Activated naive CD8-positive, alpha-beta T cell treated with anti-CD3 and anti-CD28 coated beads, Interleukin-2, amount 10 ng/mL, durations not matched to agents 7 days and 5 days (primary cell): Measurements from ENCODE around the gene CARD9. TPM values are rescaled to one million over a fixed set of nuclear protein-coding genes. Genes with fewer than 3 reads are reported as not detected.
"Not testable (repeated sequence)": the region's sequence is repeated elsewhere in the genome, so short reads cannot be mapped to it uniquely, and the experiment has no call there.

Experiments
- ATAC-seq: fragments of 150-1000 bp; cut with Tn5 transposase; one replicate; pipeline ENCODE4 v1.10.0; 2021; ENCODE audit warnings: low read depth, moderate library complexity
- POLR2A ChIA-PET: fragments of 350-600 bp; sonication (Branson Sonifier 250); formaldehyde crosslinking; loops from one replicate; lab custom pipeline; 2021; ENCODE audit warnings: antibody characterized with exemption; lab: Charles Lee
- DNase-seq: peaks from one replicate; pipeline ENCODE4 v3.0.0; 2021
- H3K27ac Mint-ChIP-seq: one replicate; pipeline ENCODE4 v1.8.0; 2022; ENCODE audit warnings: mild to moderate bottlenecking, mixed read lengths
- H3K27me3 Mint-ChIP-seq: one replicate; pipeline ENCODE4 v1.8.0; 2022; ENCODE audit warnings: mild to moderate bottlenecking, moderate library complexity, mixed read lengths
- H3K36me3 Mint-ChIP-seq: one replicate; pipeline ENCODE4 v1.8.0; 2021; ENCODE audit warnings: mild to moderate bottlenecking, mixed read lengths
- H3K4me1 Mint-ChIP-seq: one replicate; pipeline ENCODE4 v1.8.0; 2021; ENCODE audit warnings: mixed read lengths
- H3K4me3 Mint-ChIP-seq: one replicate; pipeline ENCODE4 v1.8.0; 2022; ENCODE audit warnings: mild to moderate bottlenecking, moderate library complexity, mixed read lengths
- H3K9me3 Mint-ChIP-seq: one replicate; pipeline ENCODE4 v1.8.0; 2021; ENCODE audit warnings: mixed read lengths
- total RNA-seq, 2 experiments: library from RNA; stranded (reverse); gene quantifications; one replicate each; pipeline ENCODE4 v1.2.3, GENCODE V29; 2021

The CARD9 gene
- total RNA-seq, 2 experiments from 2014 or later: 0.45 to 0.61 TPM

DNA sequence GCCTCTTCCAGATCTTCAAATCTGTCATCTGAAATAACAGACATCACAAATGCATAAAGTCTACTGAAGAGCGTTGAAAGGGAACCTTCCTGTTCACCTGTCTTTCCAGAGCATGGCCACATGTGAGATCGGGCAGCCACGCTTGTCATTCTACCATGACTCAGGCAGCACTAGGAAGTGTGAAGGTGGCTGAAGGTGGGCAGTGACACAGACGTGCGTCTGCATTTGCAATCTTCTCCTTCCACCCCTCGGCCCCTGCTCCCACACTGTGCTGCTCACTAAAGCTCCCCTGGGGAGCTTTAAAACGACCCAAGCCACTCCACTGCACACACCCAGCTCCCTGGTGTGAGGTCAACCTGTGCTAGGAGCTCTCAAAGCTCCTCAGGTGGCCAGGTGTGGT lies 34.4 kb upstream of the CARD9 start:
- H3K27ac Mint-ChIP-seq: no peak overlapping the region
- H3K4me1 Mint-ChIP-seq: peaks cover 50% of the 10 kb centered on the region
- no peaks in the 10 kb centered on the region for H3K9me3 Mint-ChIP-seq
- POLR2A ChIA-PET: interaction anchor here (0.7 kb wide), 1 partner anchor 42 kb away, joined by 7 read pairs; no protein-coding TSS in a partner anchor
- no peaks in the 10 kb centered on the region for H3K27me3 Mint-ChIP-seq
- peaks cover 24% of the 10 kb centered on the region for H3K36me3 Mint-ChIP-seq
- no peak overlapping the region for H3K4me3 Mint-ChIP-seq
- DNase-seq: no peak
- no peak for ATAC-seq

DNA sequence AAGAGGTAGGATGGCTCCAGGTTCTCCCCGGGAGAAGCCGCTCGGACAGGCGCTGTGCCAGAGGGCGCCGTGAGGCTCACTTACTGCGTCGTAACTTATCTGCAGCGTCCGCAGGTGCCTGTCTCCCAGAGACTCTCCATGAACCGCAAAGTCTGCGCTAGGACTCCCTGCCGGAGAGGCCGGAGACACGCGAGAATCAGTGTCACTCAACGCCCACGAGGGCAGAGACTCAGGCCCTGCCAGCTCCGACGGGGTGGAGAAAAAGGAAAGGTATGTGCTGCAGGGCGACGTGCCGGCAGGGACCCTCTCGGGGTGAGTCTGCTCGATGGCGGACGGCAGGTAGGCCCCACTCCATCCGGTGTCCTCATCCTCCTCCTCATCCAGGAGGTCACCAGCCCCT lies 33.6 kb upstream of the CARD9 start:
- H3K9me3 Mint-ChIP-seq, H3K27me3 Mint-ChIP-seq, H3K4me3 Mint-ChIP-seq, H3K27ac Mint-ChIP-seq, DNase-seq, ATAC-seq, POLR2A ChIA-PET: not testable (repeated sequence)
- peaks cover 31% of the 10 kb centered on the region for H3K36me3 Mint-ChIP-seq
- peaks cover 53% of the 10 kb centered on the region for H3K4me1 Mint-ChIP-seq

DNA sequence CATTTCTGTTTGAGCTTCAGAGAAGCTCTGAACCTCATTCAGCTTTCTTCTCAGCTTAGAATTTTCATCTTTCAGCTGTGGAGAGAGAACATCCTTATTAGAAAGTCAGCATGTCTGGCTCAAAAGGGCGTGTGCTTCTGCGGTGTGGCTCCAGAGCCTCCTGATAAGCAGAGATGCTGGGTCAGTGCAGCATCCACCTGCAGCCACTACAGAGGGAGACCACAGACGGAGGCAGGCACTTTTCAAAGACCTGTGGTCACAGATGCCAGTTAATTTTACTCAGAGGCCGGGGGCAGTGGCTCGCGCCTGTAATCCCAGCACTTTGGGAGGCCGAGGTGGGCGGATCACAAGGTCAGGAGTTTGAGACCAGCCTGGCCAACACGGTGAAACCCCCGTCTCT lies 32.4 kb upstream of the CARD9 start:
- POLR2A ChIA-PET: interaction anchor here (1.2 kb wide), 1 partner anchor 134 kb away, joined by 3 read pairs; no protein-coding TSS in a partner anchor
- not testable (repeated sequence) for H3K27me3 Mint-ChIP-seq, H3K9me3 Mint-ChIP-seq, DNase-seq, H3K27ac Mint-ChIP-seq, ATAC-seq, H3K4me3 Mint-ChIP-seq
- peaks cover 44% of the 10 kb centered on the region for H3K4me1 Mint-ChIP-seq
- peaks cover 36% of the 10 kb centered on the region for H3K36me3 Mint-ChIP-seq

DNA sequence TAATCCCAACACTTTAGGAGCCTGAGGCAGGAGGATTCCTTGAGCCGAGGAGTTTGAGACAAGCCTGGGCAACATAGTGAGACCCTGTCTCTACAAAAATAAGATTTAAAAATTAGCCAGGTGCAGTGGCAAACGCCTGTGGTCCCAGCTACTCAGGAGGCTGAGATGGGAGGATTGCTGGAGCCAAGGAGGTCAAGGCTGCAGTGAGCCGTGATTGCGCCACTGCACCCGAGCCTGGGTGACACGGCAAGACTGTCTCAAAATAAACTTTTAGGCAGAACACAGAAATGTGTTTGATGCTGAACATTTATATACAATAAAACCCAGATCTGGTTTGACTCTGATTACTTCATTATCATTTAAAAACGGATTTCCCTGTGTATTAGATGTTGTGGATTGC lies 32.0 kb upstream of the CARD9 start:
- Mint-ChIP-seq H3K4me1 (peaks cover 47% of the 10 kb centered on the region), H3K27ac (no peak overlapping the region), H3K36me3 (peaks cover 36% of the 10 kb centered on the region), H3K27me3 (no peaks in the 10 kb centered on the region), H3K9me3 (no peaks in the 10 kb centered on the region), H3K4me3 (no peak overlapping the region)
- ATAC-seq (no peak), DNase-seq (no peak)
- POLR2A ChIA-PET: interaction anchor here (1.2 kb wide), 1 partner anchor 134 kb away, joined by 3 read pairs; no protein-coding TSS in a partner anchor

DNA sequence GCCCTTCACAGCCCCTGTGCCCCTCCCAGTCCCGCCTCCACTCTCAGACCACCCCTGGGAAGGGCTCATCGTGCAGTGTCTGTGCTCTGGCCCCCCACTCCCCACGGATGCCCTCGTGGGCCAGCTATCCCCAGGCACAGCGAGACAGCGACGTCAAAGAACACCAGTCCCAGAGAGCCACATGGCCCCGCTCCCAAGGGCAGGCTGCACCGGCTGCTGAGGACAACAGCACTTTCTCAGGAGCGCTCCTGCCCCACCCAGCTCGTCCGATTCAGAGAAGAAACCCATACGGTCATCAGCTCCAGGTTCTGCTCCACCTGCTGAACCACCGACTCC lies 31.3 kb upstream of the CARD9 start:
- H3K27ac Mint-ChIP-seq: peak overlapping the region; percentile 74
- H3K4me1 Mint-ChIP-seq: peaks cover 45% of the 10 kb centered on the region
- H3K9me3 Mint-ChIP-seq: no peaks in the 10 kb centered on the region
- H3K27me3 Mint-ChIP-seq: no peaks in the 10 kb centered on the region
- H3K4me3 Mint-ChIP-seq: peak overlapping the region; percentile 69
- POLR2A ChIA-PET: interaction anchor here (0.5 to 2.6 kb wide), 5 partner anchors 34 to 246 kb away, joined by 3 to 15 read pairs (median 5); partner anchors contain the start of gene DNLZ
- peaks cover 36% of the 10 kb centered on the region for H3K36me3 Mint-ChIP-seq
- ATAC-seq: no peak
- no peak for DNase-seq

DNA sequence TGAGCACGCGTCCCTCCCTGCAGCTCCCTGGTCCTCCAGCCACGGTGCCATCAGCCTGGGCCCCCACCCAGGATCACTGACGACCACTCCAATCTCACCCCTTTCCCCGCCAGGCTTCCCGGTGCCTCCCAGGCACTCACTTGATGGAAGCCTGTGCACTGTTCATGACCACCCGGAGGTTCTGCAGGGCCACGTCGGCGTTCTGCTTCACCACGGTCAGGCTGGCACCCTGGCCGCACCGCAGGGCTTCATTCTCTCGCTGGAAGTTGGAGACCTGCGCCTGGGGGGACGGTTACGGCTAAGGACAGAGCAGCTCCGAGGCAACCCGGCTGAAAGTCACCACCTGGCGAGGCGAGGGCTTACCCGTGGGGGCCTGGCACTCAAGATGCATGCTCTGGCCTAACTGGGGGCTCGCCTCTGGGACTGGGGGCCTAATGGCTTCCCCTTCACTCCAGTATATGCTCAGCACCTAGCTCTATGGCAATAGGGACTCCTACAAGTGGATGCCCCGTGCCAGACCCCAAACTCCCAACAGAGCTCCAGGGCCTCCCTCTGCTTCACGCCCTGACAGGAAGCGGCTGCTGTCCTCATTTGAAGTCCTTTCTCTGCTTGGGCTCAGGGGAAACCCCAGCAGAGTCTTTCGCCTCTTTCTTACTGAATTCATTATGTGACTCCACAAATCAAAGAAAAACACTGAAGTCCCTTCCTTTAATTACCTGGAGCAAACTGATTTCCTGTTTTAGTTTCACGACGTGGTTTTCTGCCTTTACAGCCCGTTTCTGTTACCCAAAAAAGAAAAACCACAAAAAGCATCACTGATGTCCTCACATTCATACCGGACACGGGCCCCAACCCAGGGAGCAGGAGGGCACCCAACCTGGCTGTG lies 30.7 kb upstream of the CARD9 start:
- Mint-ChIP-seq H3K4me1 (peaks cover 41% of the 10 kb centered on the region), H3K27ac (peak overlapping the region; percentile 74), H3K4me3 (peak overlapping the region; percentile 69), H3K9me3 (no peaks in the 10 kb centered on the region), H3K27me3 (no peaks in the 10 kb centered on the region), H3K36me3 (peaks cover 34% of the 10 kb centered on the region)
- peak; percentile 57 for DNase-seq
- POLR2A ChIA-PET: interaction anchor here (0.5 to 2.6 kb wide), 6 partner anchors 34 to 295 kb away, joined by 3 to 15 read pairs (median 4); partner anchors contain the start of gene DNLZ
- ATAC-seq: peak; percentile 16

DNA sequence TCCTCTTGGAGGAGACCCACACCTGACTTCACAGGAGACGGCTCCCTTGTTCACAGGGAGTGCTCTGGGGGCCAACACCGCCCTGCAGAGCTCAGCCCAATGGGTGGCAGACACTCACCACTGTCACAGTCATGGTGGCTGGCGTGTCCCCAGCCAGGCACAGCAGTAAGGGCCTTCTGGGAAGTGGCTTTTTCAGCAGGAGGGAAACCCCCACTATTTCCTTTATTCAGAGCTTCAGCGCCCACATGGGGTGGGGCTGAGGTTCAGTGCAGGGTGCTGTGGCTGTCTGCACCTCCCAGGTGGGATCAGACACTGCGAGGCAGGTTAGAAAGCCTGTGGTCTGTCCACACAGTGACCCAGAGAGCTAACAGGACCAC lies 30.1 kb upstream of the CARD9 start:
- Mint-ChIP-seq H3K36me3 (peaks cover 30% of the 10 kb centered on the region), H3K9me3 (no peaks in the 10 kb centered on the region), H3K27ac (peak overlapping the region; percentile 74), H3K4me3 (peak overlapping the region; percentile 69), H3K27me3 (no peaks in the 10 kb centered on the region), H3K4me1 (peaks cover 42% of the 10 kb centered on the region)
- ATAC-seq (peak; percentile 84), DNase-seq (peak; percentile 79)
- POLR2A ChIA-PET: interaction anchor here (1.0 to 2.6 kb wide), 4 partner anchors 35 to 294 kb away, joined by 3 to 15 read pairs (median 6); partner anchors contain the start of gene DNLZ

DNA sequence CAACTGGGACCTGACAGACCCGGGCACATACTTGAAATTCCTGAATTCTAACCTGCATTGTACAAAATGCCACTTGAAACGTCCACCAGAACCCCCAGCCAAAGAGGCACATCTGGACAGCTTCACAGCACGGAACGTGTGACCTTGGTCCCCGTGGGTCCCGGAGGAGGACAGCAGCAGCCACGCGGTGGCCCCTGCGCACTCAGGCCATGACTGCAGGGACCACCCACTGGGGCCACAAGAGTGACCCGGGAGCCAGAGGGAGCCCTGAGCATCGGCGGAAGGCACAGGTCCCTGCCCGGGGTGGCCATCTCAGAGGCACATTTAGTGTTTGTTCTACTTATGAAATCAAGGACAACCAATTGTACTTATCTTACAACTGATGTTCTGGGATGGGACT lies 28.6 kb upstream of the CARD9 start:
- no peak for DNase-seq
- Mint-ChIP-seq H3K9me3 (no peaks in the 10 kb centered on the region), H3K27me3 (no peaks in the 10 kb centered on the region), H3K4me1 (peaks cover 47% of the 10 kb centered on the region), H3K4me3 (peak overlapping the region; percentile 39), H3K27ac (peak overlapping the region; percentile 48), H3K36me3 (peaks cover 25% of the 10 kb centered on the region)
- POLR2A ChIA-PET: interaction anchor here (2.6 kb wide), 1 partner anchor 39 kb away, joined by 15 read pairs; the partner anchor contains the start of gene DNLZ
- ATAC-seq: no peak

DNA sequence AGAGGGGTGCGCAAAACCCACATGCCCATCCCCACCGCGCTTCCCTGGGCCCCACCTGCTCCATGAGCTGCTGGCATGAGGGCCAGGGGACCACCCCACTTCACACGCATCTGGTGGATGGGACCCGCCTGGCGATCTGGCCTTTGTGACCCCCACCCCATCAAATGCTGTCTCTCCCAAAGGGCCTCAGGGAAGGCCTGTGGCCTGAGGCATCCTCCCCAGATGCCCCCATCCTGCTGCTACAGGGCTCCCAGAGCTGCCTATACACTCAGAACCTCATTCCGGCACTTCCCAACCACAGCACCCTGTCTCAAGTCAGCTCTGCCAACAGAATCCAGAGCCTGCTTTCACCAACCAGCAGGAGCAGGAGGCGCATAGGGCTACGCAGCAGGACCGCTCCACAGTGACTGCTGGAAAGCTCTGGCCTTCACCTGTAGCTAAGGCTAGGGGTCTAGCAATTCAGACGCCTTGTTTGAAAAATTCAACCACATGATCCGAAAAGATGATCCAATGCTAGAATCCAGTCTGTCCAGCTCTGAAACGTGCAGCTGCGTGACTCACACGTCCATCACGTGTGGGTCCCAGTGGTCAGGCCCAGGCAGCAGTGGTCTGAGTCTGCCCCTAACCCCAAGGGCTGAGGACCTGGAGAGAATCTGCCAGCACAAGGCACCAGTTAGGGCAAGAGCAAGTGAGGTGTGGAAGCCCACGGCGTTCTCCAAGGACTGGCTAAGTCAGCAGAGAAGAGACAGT lies 27.9 kb upstream of the CARD9 start:
- peak overlapping the region; percentile 38 for H3K27ac Mint-ChIP-seq
- ATAC-seq (no peak), DNase-seq (no peak)
- peaks cover 47% of the 10 kb centered on the region for H3K4me1 Mint-ChIP-seq
- H3K36me3 Mint-ChIP-seq: peaks cover 23% of the 10 kb centered on the region
- POLR2A ChIA-PET: interaction anchor here (0.8 to 1.1 kb wide), 2 partner anchors 8 to 37 kb away, joined by 3 to 5 read pairs; partner anchors contain the start of gene DNLZ
- no peak overlapping the region for H3K4me3 Mint-ChIP-seq
- H3K9me3 Mint-ChIP-seq: no peaks in the 10 kb centered on the region
- no peaks in the 10 kb centered on the region for H3K27me3 Mint-ChIP-seq

DNA sequence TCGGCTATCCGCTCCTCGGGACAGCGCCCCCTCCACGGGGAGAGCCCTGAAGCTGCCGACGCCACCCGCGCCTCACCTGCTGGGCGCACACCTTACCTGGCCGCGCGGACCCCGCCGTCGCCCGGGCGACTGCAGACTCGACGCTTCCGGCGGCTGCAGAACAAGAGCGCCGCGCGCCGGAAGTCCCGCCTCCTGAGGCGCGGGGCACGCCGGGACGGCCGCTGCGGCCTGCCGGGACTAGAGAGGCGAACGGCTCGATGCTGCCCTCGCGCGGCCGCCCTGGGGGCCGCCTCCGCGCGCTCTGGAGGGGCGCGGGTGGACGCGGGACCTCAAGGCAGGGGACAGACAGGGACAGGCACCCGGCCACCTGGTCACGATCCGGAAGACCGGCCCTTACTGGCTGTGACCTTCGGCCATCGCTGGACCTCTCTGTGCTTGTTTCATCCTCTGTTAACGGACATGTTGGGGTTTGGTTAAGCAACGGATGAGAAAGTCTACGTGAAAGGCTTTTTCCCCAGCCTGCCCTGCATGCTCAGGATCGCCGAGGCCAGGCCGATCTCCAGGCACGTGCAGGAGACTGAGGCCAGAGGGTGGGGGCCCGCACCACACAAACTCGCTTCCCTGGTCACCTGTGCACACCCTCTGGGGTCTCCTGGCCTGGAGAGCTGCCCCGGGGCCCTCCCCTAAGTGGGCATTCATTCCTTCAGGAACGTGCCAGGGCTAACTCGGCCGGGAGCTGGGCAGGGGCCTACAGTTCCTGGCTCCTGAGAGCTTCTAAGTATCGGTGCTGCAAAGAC lies 26.8 kb upstream of the CARD9 start, which contains the start of gene SNAPC4:
Gene SNAPC4 (minus strand): TSS at position 133 of the 797 bp plus-strand sequence. CDS start 1,742 bp downstream, outside the sequence.
- peak within 1 kb of the TSS; percentile 68 for H3K27ac Mint-ChIP-seq
- ATAC-seq: peak; percentile 59
- H3K4me3 Mint-ChIP-seq: peak within 1 kb of the TSS; percentile 84
- POLR2A ChIA-PET: interaction anchor here (0.8 to 1.1 kb wide), 4 partner anchors 9 to 37 kb away, joined by 3 to 5 read pairs (median 3); partner anchors contain the start of gene DNLZ
- no peaks in the 10 kb centered on the region for H3K27me3 Mint-ChIP-seq
- H3K36me3 Mint-ChIP-seq: peaks cover 20% of the 10 kb centered on the region
- peaks cover 45% of the 10 kb centered on the region for H3K4me1 Mint-ChIP-seq
- H3K9me3 Mint-ChIP-seq: no peaks in the 10 kb centered on the region
- peak; percentile 95 for DNase-seq

DNA sequence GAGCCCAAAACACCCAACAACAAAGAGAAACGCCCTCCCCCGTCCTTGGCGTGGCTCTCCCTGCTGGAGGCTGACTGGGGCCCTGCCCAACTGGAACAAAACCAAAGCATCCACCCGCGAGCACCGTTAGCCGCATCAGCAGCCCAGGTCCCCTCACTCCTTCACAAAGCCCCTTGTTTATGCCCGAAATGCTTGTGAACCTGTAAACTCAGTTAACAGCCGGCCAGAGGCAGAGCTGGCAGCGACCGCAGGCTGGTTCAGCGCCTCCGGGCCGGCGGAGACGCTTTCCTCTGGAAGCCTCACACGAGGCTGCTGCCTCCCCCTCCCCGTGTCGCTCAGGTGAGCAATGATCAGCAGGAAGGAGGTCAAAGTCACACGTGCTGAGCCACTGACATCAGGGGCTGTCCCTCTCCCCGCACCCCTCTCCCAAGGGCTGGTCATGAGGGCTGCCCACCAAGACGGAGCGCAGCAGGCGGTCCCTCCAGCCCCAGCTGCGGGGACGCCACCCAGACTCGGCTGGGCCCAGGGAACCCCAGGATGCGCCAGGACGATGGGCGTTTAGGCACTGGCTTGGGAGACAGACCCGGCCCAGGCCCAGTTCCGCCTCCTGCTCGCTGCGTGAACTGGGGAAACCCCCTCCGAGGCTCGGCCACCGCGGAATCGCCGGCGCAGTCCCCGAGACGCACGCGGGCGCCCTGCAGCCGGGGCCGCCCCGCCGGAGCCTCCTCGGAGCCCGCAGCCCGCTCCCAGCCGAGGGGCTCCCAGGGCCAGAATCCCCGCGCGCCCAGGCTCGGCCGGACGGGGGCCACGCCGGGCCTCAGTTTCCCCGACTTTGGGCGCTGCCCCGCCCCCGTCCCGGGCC lies 25.9 kb upstream of the CARD9 start:
- DNase-seq (peak; percentile 51), ATAC-seq (no peak)
- Mint-ChIP-seq H3K36me3 (peaks cover 17% of the 10 kb centered on the region), H3K4me3 (peak overlapping the region; percentile 84), H3K4me1 (peaks cover 37% of the 10 kb centered on the region), H3K9me3 (no peaks in the 10 kb centered on the region), H3K27me3 (no peaks in the 10 kb centered on the region), H3K27ac (peak overlapping the region; percentile 64)
- POLR2A ChIA-PET: interaction anchor here (0.9 kb wide), 1 partner anchor 36 kb away, joined by 3 read pairs; the partner anchor contains the start of gene DNLZ
